GM12878 (cell line): ENCODE data around the gene B9D2. TPM values are rescaled to one million over a fixed set of nuclear protein-coding genes. Genes with fewer than 3 reads are reported as not detected.
A peak's percentile ranks its signal among the peaks of the same experiment; 100 is the strongest.

ENCODE experiments used
- ATAC-seq: fragments of 200-7000 bp; cut with Tn5 transposase; 3 replicates; pipeline ENCODE4 v1.9.1; 2020; ENCODE audit warnings: mild to moderate bottlenecking, moderate library complexity
- BruUV-seq: library from RNA; stranded (reverse); fragments of 400-500 nt; replicated peaks from 2 replicates; lab custom pipeline; 2021; lab: Mats Ljungman, UMichigan
- CTCF ChIA-PET: fragments of 300-600 bp; sonication (Branson Sonifier 250); formaldehyde crosslinking; extraction: SDS; loops from one replicate; lab custom pipeline; 2021; ENCODE audit warnings: inconsistent platforms; lab: Yijun Ruan, JAX
- POLR2A ChIA-PET: fragments of 350-600 bp; formaldehyde crosslinking; extraction: SDS; loops from one replicate; lab custom pipeline; 2021; ENCODE audit warnings: inconsistent platforms; lab: Charles Lee
- RAD21 ChIA-PET: fragments of 300-600 bp; sonication (Branson Sonifier 250); formaldehyde crosslinking; loops from one replicate; lab custom pipeline; 2023; ENCODE audit warnings: antibody characterized with exemption; ENCODE audit not compliant: unreplicated experiment; lab: Charles Lee
- SMC1A ChIA-PET: fragments of 300-600 bp; sonication (Branson Sonifier 250); formaldehyde crosslinking; loops from one replicate; lab custom pipeline; 2023; ENCODE audit not compliant: unreplicated experiment, uncharacterized antibody; lab: Charles Lee
- DNase-seq: peaks from one replicate; pipeline ENCODE4 v3.0.0-alpha.2; 2011; ENCODE audit warnings: low read depth, low spot score
- FAIRE-seq: peaks from 3 replicates; lab custom pipeline; 2011; peaks lifted over from hg19 to GRCh38; lab: Jason Lieb, UNC
- H2AFZ ChIP-seq: 2 replicates; pipeline ENCODE4 v1.6.0; 2011; ENCODE audit warnings: low read depth, low read length, control low read depth; ENCODE audit not compliant: control insufficient read depth
- H3K27ac ChIP-seq: 2 replicates; pipeline ENCODE4 v1.5.1; 2011; ENCODE audit warnings: control low read depth; ENCODE audit not compliant: control insufficient read depth, insufficient read depth
- H3K27me3 ChIP-seq, 2 experiments: replicated peaks in 1 of 2; 2 replicates each; pipeline versions ENCODE4 v1.6.0 to v1.6.1; 2011; ENCODE audit warnings: low read length in 1 of 2; ENCODE audit not compliant: control insufficient read depth in 2 of 2, insufficient read depth in 2 of 2
- H3K36me3 ChIP-seq, 2 experiments: 2 replicates each; pipeline ENCODE4 v1.5.1; 2011; ENCODE audit warnings: low read length in 1 of 2; ENCODE audit not compliant: control insufficient read depth in 2 of 2, insufficient read depth in 2 of 2
- H3K4me1 ChIP-seq: 2 replicates; pipeline ENCODE4 v1.6.1; 2011; ENCODE audit warnings: mild to moderate bottlenecking, low read length, moderate library complexity, mixed read lengths; ENCODE audit not compliant: control insufficient read depth, insufficient read depth
- H3K4me2 ChIP-seq: 2 replicates; pipeline ENCODE4 v1.6.0; 2011; ENCODE audit warnings: control low read depth; ENCODE audit not compliant: control insufficient read depth, insufficient read depth
- H3K4me3 ChIP-seq: fragments of 200-600 bp; sonication (generic); 2 replicates; pipeline ENCODE4 v1.5.1; 2016
- H3K79me2 ChIP-seq: 2 replicates; pipeline ENCODE4 v1.6.0; 2011; ENCODE audit warnings: low read length; ENCODE audit not compliant: control insufficient read depth, insufficient read depth
- H3K9ac ChIP-seq: 2 replicates; pipeline ENCODE4 v1.8.0; 2011; ENCODE audit warnings: low read length, control low read depth, mixed read lengths; ENCODE audit not compliant: control insufficient read depth, insufficient read depth
- H3K9me3 ChIP-seq: replicated peaks from 3 replicates; pipeline ENCODE4 v1.5.1; 2011; ENCODE audit warnings: mild to moderate bottlenecking, low read length; ENCODE audit not compliant: control insufficient read depth, insufficient read depth
- H4K20me1 ChIP-seq: 2 replicates; pipeline ENCODE4 v1.6.0; 2011; ENCODE audit not compliant: control insufficient read depth, insufficient read depth
- BCL11A ChIP-seq: IDR thresholded peaks from 2 replicates; pipeline ENCODE4 v1.6.1; 2011; ENCODE audit warnings: low read depth, low read length
- CEBPB ChIP-seq, 2 experiments: fragments of 150-350 bp in 1 of 2; IDR thresholded peaks; 2 replicates each; pipeline ENCODE4 v1.6.1; 2012 to 2014; ENCODE audit warnings: low read depth in 2 of 2, low read length in 2 of 2, borderline replicate concordance in 1 of 2, inconsistent platforms in 1 of 2
- CREB1 ChIP-seq: IDR thresholded peaks from 2 replicates; pipeline ENCODE4 v1.6.1; 2012; ENCODE audit warnings: low read depth, mild to moderate bottlenecking, inconsistent platforms
- CREM ChIP-seq: IDR thresholded peaks from 2 replicates; pipeline ENCODE4 v1.6.1; 2014; ENCODE audit warnings: antibody characterized with exemption, low read depth
- ETV6 ChIP-seq, 2 experiments: fragments of 450-650 bp in 1 of 2; IDR thresholded peaks in 1 of 2; conservative IDR thresholded peaks in 1 of 2; 2 replicates each; pipeline ENCODE4 v1.6.1; 2014; ENCODE audit warnings: antibody characterized with exemption in 1 of 2, borderline replicate concordance in 1 of 2, low read depth in 1 of 2, mild to moderate bottlenecking in 1 of 2, moderate library complexity in 1 of 2
- FOS ChIP-seq: IDR thresholded peaks from 3 replicates; pipeline ENCODE4 v1.6.1; 2011; ENCODE audit warnings: borderline replicate concordance; ENCODE audit not compliant: insufficient read length; ENCODE audit errors: extremely low read depth
- FOXM1 ChIP-seq: IDR thresholded peaks from 2 replicates; pipeline ENCODE4 v1.6.1; 2012; ENCODE audit warnings: low read depth, mild to moderate bottlenecking, inconsistent platforms, low read length, moderate library complexity
- GABPA ChIP-seq: IDR thresholded peaks from 2 replicates; pipeline ENCODE4 v1.6.1; 2014; ENCODE audit warnings: antibody characterized with exemption, low read depth, mild to moderate bottlenecking, inconsistent platforms
- JUNB ChIP-seq: IDR thresholded peaks from 2 replicates; pipeline ENCODE4 v1.6.1; 2016; ENCODE audit warnings: antibody characterized with exemption, mild to moderate bottlenecking
- KAT2A ChIP-seq: conservative IDR thresholded peaks from 2 replicates; pipeline ENCODE4 v1.6.1; 2011; ENCODE audit warnings: low read depth, low read length; ENCODE audit not compliant: control insufficient read depth
- KLF5 ChIP-seq: fragments of 450-650 bp; IDR thresholded peaks from 2 replicates; pipeline ENCODE4 v1.6.1; 2014; ENCODE audit warnings: mild to moderate bottlenecking; ENCODE audit not compliant: partially characterized antibody
- MEF2B ChIP-seq: fragments of 450-650 bp; IDR thresholded peaks from 2 replicates; pipeline ENCODE4 v1.6.1; 2018; ENCODE audit warnings: mild to moderate bottlenecking, moderate library complexity; ENCODE audit not compliant: partially characterized antibody, poor library complexity, severe bottlenecking
- MYC ChIP-seq: IDR thresholded peaks from 2 replicates; pipeline ENCODE4 v1.6.1; 2011; ENCODE audit warnings: mild to moderate bottlenecking, low read length, moderate library complexity, inconsistent platforms; ENCODE audit not compliant: insufficient read depth, insufficient replicate concordance, insufficient read length, severe bottlenecking
- PAX5 ChIP-seq: IDR thresholded peaks from 2 replicates; pipeline ENCODE4 v1.6.1; 2011; ENCODE audit warnings: low read depth, low read length, borderline replicate concordance
- PAX8 ChIP-seq: fragments of 450-650 bp; IDR thresholded peaks from 2 replicates; pipeline ENCODE4 v1.6.1; 2017; ENCODE audit warnings: mild to moderate bottlenecking, moderate library complexity
- PML ChIP-seq: IDR thresholded peaks from 2 replicates; pipeline ENCODE4 v1.6.1; 2012; ENCODE audit warnings: low read length, inconsistent platforms
- SRF ChIP-seq, 2 experiments: IDR thresholded peaks; 2 replicates each; pipeline ENCODE4 v1.6.1; 2011; ENCODE audit warnings: low read depth in 2 of 2, low read length in 2 of 2, mild to moderate bottlenecking in 1 of 2, moderate library complexity in 1 of 2
- SUZ12 ChIP-seq: fragments of 200-600 bp; sonication (generic); IDR thresholded peaks from one replicate; pipeline ENCODE4 v1.6.1; 2018; ENCODE audit warnings: antibody characterized with exemption, mild to moderate bottlenecking; ENCODE audit not compliant: unreplicated experiment
- TBL1XR1 ChIP-seq: IDR thresholded peaks from 2 replicates; pipeline ENCODE4 v1.6.1; 2012; ENCODE audit warnings: low read depth, low read length, improper control_type of control experiment
- TCF12 ChIP-seq: IDR thresholded peaks from 2 replicates; pipeline ENCODE4 v1.6.1; 2011; ENCODE audit warnings: low read depth, mild to moderate bottlenecking, low read length
- ZBED1 ChIP-seq: IDR thresholded peaks from 2 replicates; pipeline ENCODE4 v1.6.1; 2016; ENCODE audit warnings: borderline replicate concordance
- WGBS: methylation state at CpG from one replicate; pipeline ENCODE4 v1.1.6; 2016; ENCODE audit warnings: low lambda C conversion rate; ENCODE audit not compliant: insufficient replicate concordance, insufficient coverage; ENCODE audit errors: missing lambda C conversion rate; 5-methylcytosine and 5-hydroxymethylcytosine counted together
- in situ Hi-C: fragments of 300-500 bp; cut with MboI; formaldehyde crosslinking; loops from 9 replicates; pipeline ENCODE4 v1.14.3; 2018; ENCODE audit warnings: mixed read lengths
- intact Hi-C: fragments of 100-400 bp; cut with micrococcal nuclease; formaldehyde crosslinking; loops from one replicate; pipeline ENCODE4 v1.14.2; 2022; ENCODE audit not compliant: unreplicated experiment
- polyA plus RNA-seq, 11 experiments: library from polyadenylated mRNA; depleted of rRNA in 4 of 11; unstranded in 6 of 11; stranded (reverse) in 5 of 11; fragments of >200 nt; fragmentation: Nextera tagmentation in 4 of 11; fragmentation: Illumina TruSeq in 1 of 11; extraction: Ambion mirVana in 4 of 11; extraction: Trizol in 1 of 11; gene quantifications; 1 replicate in 1 of 11; 2 replicates in 10 of 11; pipeline versions ENCODE4 v1.2.1 to v1.2.3, GENCODE V29; 2011 to 2016; ENCODE audit warnings: inconsistent platforms in 2 of 11, missing spikeins in 2 of 11, low read depth in 1 of 11
- total RNA-seq, 4 experiments: library from RNA; depleted of rRNA in 3 of 4; stranded (reverse); fragments of >200 nt in 3 of 4; fragmentation: Illumina TruSeq in 1 of 4; extraction: Trizol in 1 of 4; gene quantifications; 2 replicates each; pipeline versions ENCODE4 v1.2.1 to v1.2.3, GENCODE V29; 2013 to 2021

The B9D2 gene
- total and polyA plus RNA-seq, 10 of the 15 experiments (the other 5 are each of a cell fraction or from before 2014, with no cell fraction given): 2.4 to 12.4 (median 5.0) TPM

DNA sequence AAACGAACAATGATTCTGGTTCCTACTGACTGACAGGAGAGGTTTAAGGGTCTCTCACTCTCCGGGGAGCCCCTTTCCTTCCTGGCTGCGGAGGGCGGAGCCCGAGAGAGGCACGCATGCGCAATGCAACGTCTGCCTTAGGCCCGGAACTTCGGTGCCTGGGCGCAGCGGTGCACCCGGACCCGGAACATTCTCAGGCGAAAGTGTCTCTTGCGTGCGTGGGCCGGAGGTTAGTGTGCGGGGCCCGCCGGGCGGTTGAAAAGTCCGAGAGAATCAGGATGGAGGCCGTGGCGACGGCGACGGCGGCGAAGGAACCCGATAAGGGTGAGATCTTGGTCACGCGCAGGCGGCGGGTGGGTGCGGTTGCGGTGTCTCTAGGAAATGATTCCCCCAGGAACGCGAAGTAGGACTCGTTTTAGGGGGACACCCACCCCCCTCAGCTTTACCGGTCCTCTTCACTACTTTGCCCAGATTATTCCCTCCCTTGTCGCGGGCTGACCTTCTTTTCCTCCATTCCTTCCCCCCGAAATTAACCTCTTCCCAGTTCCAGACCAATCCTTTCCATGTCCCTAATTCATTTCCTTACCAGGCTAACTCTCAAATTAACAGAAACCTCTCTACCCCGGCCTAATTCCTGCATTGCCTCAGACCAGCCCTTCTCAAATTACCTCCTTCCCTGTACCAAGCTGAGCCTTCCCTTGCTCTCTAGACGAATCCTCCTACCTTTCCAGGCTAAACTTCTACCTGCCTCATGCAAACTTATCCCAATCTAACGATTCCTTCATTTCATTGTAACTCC, 53.7 kb downstream of the B9D2 start, which contains the start of gene CCDC97:
Gene CCDC97 (plus strand): TSS at position 140 of the 799 bp plus-strand sequence. CDS start 139 bp downstream, at position 279.
- peaks cover 35% of the 10 kb centered on the region for H3K4me1 ChIP-seq
- intact Hi-C loops: loop anchor here (5.0 kb wide), 1 partner anchor 42 kb away; the partner anchor contains the start of gene TGFB1
- ATAC-seq: peak; percentile 81
- peak within 1 kb of the TSS; percentile 97 for H3K27ac ChIP-seq
- H3K79me2 ChIP-seq: peaks cover 35% of the 10 kb centered on the region
- ChIA-PET CTCF (interaction anchor here (1.4 to 7.2 kb wide), 4 partner anchors 42 to 107 kb away, joined by 3 to 84 read pairs (median 28); partner anchors contain the start of gene HNRNPUL1), POLR2A (interaction anchor here (0.5 to 1.1 kb wide), 4 partner anchors 42 to 532 kb away, joined by 3 to 13 read pairs (median 4); partner anchors contain the start of gene RAB4B), SMC1A (interaction anchor here (0.7 to 4.0 kb wide), 6 partner anchors 9 to 106 kb away, joined by 3 to 34 read pairs (median 4); partner anchors contain the start of gene HNRNPUL1), RAD21 (interaction anchor here (0.9 to 4.8 kb wide), 3 partner anchors 46 to 239 kb away, joined by 3 to 42 read pairs (median 8); partner anchors contain the start of genes B9D2 and HNRNPUL1)
- peak within 1 kb of the TSS; percentile 99 for H3K9ac ChIP-seq
- H3K4me2 ChIP-seq: peak within 1 kb of the TSS; percentile 92
- H3K4me3 ChIP-seq: peak within 1 kb of the TSS; percentile 98
- no peaks in the 10 kb centered on the region for H3K27me3 ChIP-seq
- peaks cover 16% of the 10 kb centered on the region in 2 experiments for H3K36me3 ChIP-seq
- no peaks in the 10 kb centered on the region for H4K20me1 ChIP-seq
- under 1% methylated on average over 46 of the region's 47 CpGs for WGBS
- TSS peak; percentile 77 for BruUV-seq
- no peak for FAIRE-seq
- H3K9me3 ChIP-seq: no peaks in the 10 kb centered on the region
- H2AFZ ChIP-seq: peak within 1 kb of the TSS; percentile 92
- peak; percentile 68 for DNase-seq
- in situ Hi-C loops: loop anchor here (5.0 kb wide), 1 partner anchor 108 kb away; no protein-coding TSS in a partner anchor
- TF ChIP-seq FOXM1: peak; percentile 61; the same call in 1 of the 2 replicates
- no peak for TF ChIP-seq SUZ12
- TF ChIP-seq FOS: no peak
- no peak for TF ChIP-seq CEBPB (IDR thresholded peaks at IDR 0.05; ENCODE audit: borderline replicate concordance in 1 of 2, low read depth in 2 of 2, low read length in 2 of 2)
- TF ChIP-seq MEF2B: peak; percentile 81
- no peak; the same call in 1 of the 2 replicates for TF ChIP-seq ZBED1
- TF ChIP-seq CREM: peak; percentile 58; the same call in 1 of the 2 replicates
- TF ChIP-seq TBL1XR1: peak; percentile 18; the same call in 1 of the 2 replicates
- TF ChIP-seq BCL11A: 0 out of 2 replicates have a peak, but pooled peaks have one; percentile 25
- peak; percentile 99 for TF ChIP-seq PAX5
- no peak; the same call in 1 of the 2 replicates for TF ChIP-seq JUNB
- peak; percentile 55 for TF ChIP-seq KLF5
- TF ChIP-seq PAX8: no peak
- peak; percentile 49; the same call in 1 of the 2 replicates for TF ChIP-seq CREB1
- TF ChIP-seq TCF12: peak; percentile 48; the same call in 1 of the 2 replicates
- no peak for TF ChIP-seq MYC
- TF ChIP-seq PML: peak; percentile 89; the same call in 1 of the 2 replicates
- peak; percentile 92 for TF ChIP-seq GABPA
- 0 out of 4 replicates have a peak, but pooled peaks of 1 of the 2 experiments have one; percentile 60 for TF ChIP-seq ETV6 (conservative IDR thresholded peaks at IDR 0.05 in 1 of 2, IDR thresholded peaks at IDR 0.05 in 1 of 2; ENCODE audit: borderline replicate concordance in 1 of 2, low read depth in 1 of 2)
- TF ChIP-seq KAT2A: no peak
- peak in 1 of 2 experiments; percentile 70; a peak in 2 of 4 replicates for TF ChIP-seq SRF (IDR thresholded peaks at IDR 0.05; ENCODE audit: low read depth in 2 of 2, low read length in 2 of 2)
